ENCODE data around the gene PTGS1. TPM values are rescaled to one million over a fixed set of nuclear protein-coding genes. Genes with fewer than 3 reads are reported as not detected.

PTGS1 gene
- total and polyA plus RNA-seq, 2 donors (not counting 1 experiment from before 2014, with no cell fraction given), result 9.5 to 15.3 TPM

- peaks cover 13% of the 10 kb centered on the region for H3K27me3 Mint-ChIP-seq
These were observed 35.9 kb upstream of the PTGS1 start for GRCh38 chr9:122334916-122335315.

DNA sequence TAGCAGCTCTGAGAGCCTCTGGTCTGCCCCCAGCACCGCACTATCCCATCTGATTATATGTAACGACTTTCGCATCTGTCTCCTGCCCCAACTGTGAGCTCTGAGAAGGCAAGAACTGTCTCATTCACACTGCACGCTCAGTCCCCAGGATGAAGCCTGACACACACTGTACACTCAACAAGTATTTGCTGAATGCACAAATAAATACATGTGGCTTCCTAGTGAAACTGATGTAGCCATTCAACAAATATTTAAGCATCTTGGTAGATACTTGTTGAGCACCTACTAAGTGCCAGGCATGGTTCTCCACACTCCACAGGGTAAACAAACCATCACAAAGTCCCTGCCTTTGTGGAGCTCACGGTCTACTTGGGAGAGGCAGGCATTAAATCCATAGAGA, 34.6 kb upstream of the PTGS1 start:
- no peaks in the 10 kb centered on the region for H3K79me2 ChIP-seq (ENCODE audit: control insufficient read depth, insufficient read depth, low read length)
- 96% methylated on average over 5 of the region's 5 CpGs for WGBS (ENCODE audit: insufficient coverage)
- no peak for ATAC-seq (ENCODE audit: low read depth)
- no peak overlapping the region for H3K4me2 ChIP-seq (replicated peaks; ENCODE audit: low read depth, low read length, poor library complexity, severe bottlenecking)
- no peak overlapping the region for H3K4me3 Mint-ChIP-seq
- peaks cover 0 to 10% of the 10 kb centered on the region in 2 donors for H3K4me1 ChIP-seq (ENCODE audit: control insufficient read depth in 2 of 2, insufficient read depth in 2 of 2, low read length in 2 of 2)
- H3K36me3 ChIP-seq (replicated peaks in 1 of 2; ENCODE audit: control extremely low read depth in 1 of 2, control insufficient read depth in 1 of 2, extremely low read depth in 1 of 2, insufficient read depth in 2 of 2, low read length in 1 of 2), result no peaks in the 10 kb centered on the region
- ChIA-PET POLR2A (interaction anchor here (0.5 kb wide), 1 partner anchor 219 kb away, joined by 10 read pairs; no protein-coding TSS in a partner anchor), CTCF (interaction anchor here (1.6 kb wide), 1 partner anchor 211 kb away, joined by 4 read pairs; no protein-coding TSS in a partner anchor)
- H3K27ac Mint-ChIP-seq, result no peak overlapping the region
- no peaks in the 10 kb centered on the region for H4K20me1 ChIP-seq (ENCODE audit: control insufficient read depth, insufficient read depth, low read length, poor library complexity, severe bottlenecking)
- no peak overlapping the region for H3K4me3 ChIP-seq (ENCODE audit: control extremely low read depth in 1 of 5, extremely low read depth in 1 of 5, insufficient read depth in 1 of 5, low read depth in 2 of 5, low read length in 4 of 5)
- H3K9me3 Mint-ChIP-seq (ENCODE audit: insufficient read depth), result no peaks in the 10 kb centered on the region
- TF ChIP-seq, protein P1, sequence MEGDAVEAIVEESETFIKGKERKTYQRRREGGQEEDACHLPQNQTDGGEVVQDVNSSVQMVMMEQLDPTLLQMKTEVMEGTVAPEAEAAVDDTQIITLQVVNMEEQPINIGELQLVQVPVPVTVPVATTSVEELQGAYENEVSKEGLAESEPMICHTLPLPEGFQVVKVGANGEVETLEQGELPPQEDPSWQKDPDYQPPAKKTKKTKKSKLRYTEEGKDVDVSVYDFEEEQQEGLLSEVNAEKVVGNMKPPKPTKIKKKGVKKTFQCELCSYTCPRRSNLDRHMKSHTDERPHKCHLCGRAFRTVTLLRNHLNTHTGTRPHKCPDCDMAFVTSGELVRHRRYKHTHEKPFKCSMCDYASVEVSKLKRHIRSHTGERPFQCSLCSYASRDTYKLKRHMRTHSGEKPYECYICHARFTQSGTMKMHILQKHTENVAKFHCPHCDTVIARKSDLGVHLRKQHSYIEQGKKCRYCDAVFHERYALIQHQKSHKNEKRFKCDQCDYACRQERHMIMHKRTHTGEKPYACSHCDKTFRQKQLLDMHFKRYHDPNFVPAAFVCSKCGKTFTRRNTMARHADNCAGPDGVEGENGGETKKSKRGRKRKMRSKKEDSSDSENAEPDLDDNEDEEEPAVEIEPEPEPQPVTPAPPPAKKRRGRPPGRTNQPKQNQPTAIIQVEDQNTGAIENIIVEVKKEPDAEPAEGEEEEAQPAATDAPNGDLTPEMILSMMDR (IDR thresholded peaks at IDR 0.05), result no peak
- TF ChIP-seq EZH2 (IDR thresholded peaks at IDR 0.05; ENCODE audit: borderline replicate concordance, insufficient read depth, low read depth, low read length, poor library complexity, severe bottlenecking), result no peak
- no peak overlapping the region for H3K9ac ChIP-seq (ENCODE audit: low read length)
- no peak overlapping the region for H2AFZ ChIP-seq (ENCODE audit: insufficient read depth, low read depth, low read length, poor library complexity, severe bottlenecking)
- H3K9me3 ChIP-seq (ENCODE audit: control extremely low read depth in 1 of 3, control insufficient read depth in 2 of 3, insufficient read depth in 1 of 3, low read length in 2 of 3), result no peaks in the 10 kb centered on the region
- no peak for DNase-seq
- H3K27ac ChIP-seq (ENCODE audit: low read length in 2 of 2), result no peak overlapping the region
- intact Hi-C loops (cut with micrococcal nuclease), result no loop called here
- H3K27me3 ChIP-seq (replicated peaks in 1 of 4; ENCODE audit: control extremely low read depth in 1 of 4, control insufficient read depth in 3 of 4, insufficient read depth in 4 of 4, low read length in 3 of 4), result peaks cover 0 to 13% (median 0%) of the 10 kb centered on the region in 4 experiments
- H3K4me1 Mint-ChIP-seq, result peaks cover 7% of the 10 kb centered on the region
- peaks cover 19% of the 10 kb centered on the region for H3K27me3 Mint-ChIP-seq

More at GRCh38 chr9:122334916-122335315, 35.9 kb upstream of the PTGS1 start:
- no peak overlapping the region for H3K9ac ChIP-seq (ENCODE audit: low read length)
- TF ChIP-seq EZH2 (IDR thresholded peaks at IDR 0.05; ENCODE audit: borderline replicate concordance, insufficient read depth, low read depth, low read length, poor library complexity, severe bottlenecking), result no peak
- TF ChIP-seq, protein P1 (IDR thresholded peaks at IDR 0.05), result no peak
- POLR2A ChIA-PET, result no interaction called here
- WGBS (ENCODE audit: insufficient coverage), result 96% methylated on average over 3 of the region's 4 CpGs
- no peaks in the 10 kb centered on the region for H4K20me1 ChIP-seq (ENCODE audit: control insufficient read depth, insufficient read depth, low read length, poor library complexity, severe bottlenecking)
- no peak overlapping the region for H3K4me2 ChIP-seq (replicated peaks; ENCODE audit: low read depth, low read length, poor library complexity, severe bottlenecking)
- ATAC-seq (ENCODE audit: low read depth) (no peak), DNase-seq (no peak)
- H3K9me3 ChIP-seq (ENCODE audit: control extremely low read depth in 1 of 3, control insufficient read depth in 2 of 3, insufficient read depth in 1 of 3, low read length in 2 of 3), result no peaks in the 10 kb centered on the region
- Mint-ChIP-seq H3K4me3 (no peak overlapping the region), H3K4me1 (peaks cover 7% of the 10 kb centered on the region), H3K27ac (no peak overlapping the region), H3K9me3 (ENCODE audit: insufficient read depth) (no peaks in the 10 kb centered on the region)
- H3K36me3 ChIP-seq (replicated peaks in 1 of 2; ENCODE audit: control extremely low read depth in 1 of 2, control insufficient read depth in 1 of 2, extremely low read depth in 1 of 2, insufficient read depth in 2 of 2, low read length in 1 of 2), result no peaks in the 10 kb centered on the region
- H3K4me1 ChIP-seq (ENCODE audit: control insufficient read depth in 2 of 2, insufficient read depth in 2 of 2, low read length in 2 of 2), result peaks cover 0 to 10% of the 10 kb centered on the region in 2 donors
- H3K27ac ChIP-seq (ENCODE audit: low read length in 2 of 2), result no peak overlapping the region
- intact Hi-C loops (cut with micrococcal nuclease), result no loop called here
- CTCF ChIA-PET, result interaction anchor here (1.0 kb wide), 1 partner anchor 16 kb away, joined by 6 read pairs; no protein-coding TSS in a partner anchor
- H2AFZ ChIP-seq (ENCODE audit: insufficient read depth, low read depth, low read length, poor library complexity, severe bottlenecking), result no peak overlapping the region
- H3K79me2 ChIP-seq (ENCODE audit: control insufficient read depth, insufficient read depth, low read length), result no peaks in the 10 kb centered on the region
- peaks cover 0 to 13% (median 0%) of the 10 kb centered on the region in 4 experiments for H3K27me3 ChIP-seq (replicated peaks in 1 of 4; ENCODE audit: control extremely low read depth in 1 of 4, control insufficient read depth in 3 of 4, insufficient read depth in 4 of 4, low read length in 3 of 4)
- no peak overlapping the region for H3K4me3 ChIP-seq (ENCODE audit: control extremely low read depth in 1 of 5, extremely low read depth in 1 of 5, insufficient read depth in 1 of 5, low read depth in 2 of 5, low read length in 4 of 5)
